Sigmoid colon (tissue), 7 donors: Measurements from ENCODE around the gene METAP2. TPM values are rescaled to one million over a fixed set of nuclear protein-coding genes. Genes with fewer than 3 reads are reported as not detected.

Experiments
- DNase-seq: peaks from one replicate; pipeline ENCODE4 v3.0.0-alpha.2; 2019
- H3K27ac ChIP-seq, 4 donors: fragments of 200-600 bp; sonication (generic); one replicate each; pipeline ENCODE4 v1.5.1; 2016 to 2019; ENCODE audit warnings: mild to moderate bottlenecking in 1 of 4
- H3K27me3 ChIP-seq, 3 donors: fragments of 200-600 bp; sonication (generic); one replicate each; pipeline ENCODE4 v1.5.1; 2019; ENCODE audit warnings: mild to moderate bottlenecking in 1 of 3
- H3K36me3 ChIP-seq, 4 donors: fragments of 200-600 bp; sonication (generic); one replicate each; pipeline ENCODE4 v1.5.1; 2016 to 2019
- H3K4me1 ChIP-seq, 4 donors: fragments of 200-600 bp; sonication (generic); one replicate each; pipeline ENCODE4 v1.5.1; 2017 to 2019
- H3K4me3 ChIP-seq, 4 donors: fragments of 200-600 bp; sonication (generic); one replicate each; pipeline ENCODE4 v1.5.1; 2017 to 2019; ENCODE audit warnings: mild to moderate bottlenecking in 2 of 4, moderate library complexity in 1 of 4
- H3K9me3 ChIP-seq, 4 donors: fragments of 200-600 bp in 3 of 4; sonication (generic) in 3 of 4; one replicate each; pipeline versions ENCODE4 v1.5.1 to v1.6.1; 2013 to 2019
- CTCF ChIP-seq, 4 experiments: fragments of 450-650 bp in 3 of 4; fragments of 200-600 bp in 1 of 4; IDR thresholded peaks; one replicate each; pipeline ENCODE4 v1.5.1; 2016 to 2019; ENCODE audit warnings: antibody characterized with exemption in 4 of 4, mild to moderate bottlenecking in 3 of 4, moderate library complexity in 2 of 4
- EP300 ChIP-seq, 4 donors: sonication (generic); formaldehyde crosslinking; IDR thresholded peaks; one replicate each; pipeline ENCODE4 v1.6.1; 2017; ENCODE audit warnings: antibody characterized with exemption in 4 of 4
- POLR2A ChIP-seq, 2 donors: fragments of 450-650 bp; IDR thresholded peaks; one replicate each; pipeline ENCODE4 v1.6.1; 2016; ENCODE audit warnings: antibody characterized with exemption in 2 of 2, mild to moderate bottlenecking in 2 of 2, moderate library complexity in 2 of 2
- POLR2AphosphoS5 ChIP-seq, 4 donors: sonication (generic); formaldehyde crosslinking; IDR thresholded peaks; one replicate each; pipeline ENCODE4 v1.6.1; 2017; ENCODE audit warnings: antibody characterized with exemption in 4 of 4
- WGBS, 2 donors: extraction: QIAGEN DNeasy Blood & Tissue Kit; methylation state at CpG; one replicate each; pipeline ENCODE4 v1.1.7; 2013; 5-methylcytosine and 5-hydroxymethylcytosine counted together
- intact Hi-C: fragments of 100-400 bp; cut with DNase I; formaldehyde crosslinking; loops from one replicate; pipeline ENCODE4 v1.15.1; 2023
- polyA plus RNA-seq, 3 donors: library from polyadenylated mRNA; stranded (reverse); fragments of 200-250 nt; gene quantifications; one replicate each; pipeline ENCODE4 v1.2.3, GENCODE V29; 2013
- total RNA-seq, 4 donors: library from RNA; depleted of rRNA; stranded (reverse); fragments of >200 nt; gene quantifications; one replicate each; pipeline ENCODE4 v1.1.0, GENCODE V29; 2016
- donor health status: healthy with polysubstance abuse.
- donor health status: Bipolar disorder and iron deficiency.
- donor health status: healthy.

Gene METAP2
- total and polyA plus RNA-seq, 7 donors: 45.6 to 152 (median 75.1) TPM

GRCh38 chr12:95505039-95505438, 31.1 kb downstream of the METAP2 start:
- DNase-seq: no peak
- no peak for TF ChIP-seq CTCF (IDR thresholded peaks at IDR 0.05)
- no peak for TF ChIP-seq EP300 (IDR thresholded peaks at IDR 0.05)
- TF ChIP-seq POLR2AphosphoS5 (IDR thresholded peaks at IDR 0.05): no peak
- no peak for TF ChIP-seq POLR2A (IDR thresholded peaks at IDR 0.05)
- intact Hi-C loops: no loop called here
- Histone ChIP-seq H3K27ac (no peak overlapping the region), H3K27me3 (no peaks in the 10 kb centered on the region), H3K4me3 (no peak overlapping the region), H3K4me1 (peaks cover 0 to 16% (median 1%) of the 10 kb centered on the region in 4 donors), H3K36me3 (peaks cover 22 to 83% (median 26%) of the 10 kb centered on the region in 4 donors), H3K9me3 (no peaks in the 10 kb centered on the region)
- WGBS, 2 donors: 91 to 96% methylated on average over 5 of the region's 5 CpGs

- peaks cover 24 to 89% (median 28%) of the 10 kb centered on the region in 4 donors for H3K36me3 ChIP-seq
- H3K27ac ChIP-seq: no peak overlapping the region
- no peaks in the 10 kb centered on the region for H3K9me3 ChIP-seq
- 92% methylated on average over 10 of the region's 10 CpGs for WGBS, 2 donors
- TF ChIP-seq CTCF (IDR thresholded peaks at IDR 0.05): no peak
- TF ChIP-seq POLR2A (IDR thresholded peaks at IDR 0.05): no peak
- TF ChIP-seq EP300 (IDR thresholded peaks at IDR 0.05): no peak
- no peak for TF ChIP-seq POLR2AphosphoS5 (IDR thresholded peaks at IDR 0.05)
- intact Hi-C loops: no loop called here
- H3K4me3 ChIP-seq: no peak overlapping the region
- no peaks in the 10 kb centered on the region for H3K27me3 ChIP-seq
- no peak for DNase-seq
- peaks cover 0 to 16% (median 1%) of the 10 kb centered on the region in 4 donors for H3K4me1 ChIP-seq
These were observed 33.0 kb downstream of the METAP2 start for GRCh38 chr12:95506707-95507523.

- intact Hi-C loops: no loop called here
- Histone ChIP-seq H3K9me3 (no peaks in the 10 kb centered on the region), H3K36me3 (peaks cover 16 to 100% (median 38%) of the 10 kb centered on the region in 4 donors), H3K4me3 (no peak overlapping the region), H3K27ac (no peak overlapping the region), H3K27me3 (no peaks in the 10 kb centered on the region), H3K4me1 (peaks cover 0 to 16% (median 1%) of the 10 kb centered on the region in 4 donors)
- TF ChIP-seq EP300 (IDR thresholded peaks at IDR 0.05) (no peak), POLR2AphosphoS5 (IDR thresholded peaks at IDR 0.05) (no peak), POLR2A (IDR thresholded peaks at IDR 0.05) (no peak), CTCF (IDR thresholded peaks at IDR 0.05) (no peak)
- no peak for DNase-seq
- WGBS, 2 donors: 85 to 91% methylated on average over 3 of the region's 3 CpGs
These were observed 35.3 kb downstream of the METAP2 start for GRCh38 chr12:95509300-95509699.

GRCh38 chr12:95511977-95512376, 38.0 kb downstream of the METAP2 start:
- no peak for TF ChIP-seq POLR2A (IDR thresholded peaks at IDR 0.05)
- TF ChIP-seq POLR2AphosphoS5 (IDR thresholded peaks at IDR 0.05): no peak
- TF ChIP-seq EP300 (IDR thresholded peaks at IDR 0.05): no peak
- TF ChIP-seq CTCF (IDR thresholded peaks at IDR 0.05): no peak
- peaks cover 0 to 84% (median 23%) of the 10 kb centered on the region in 4 donors for H3K36me3 ChIP-seq
- no peak for DNase-seq
- H3K27ac ChIP-seq: no peak overlapping the region
- no peaks in the 10 kb centered on the region for H3K27me3 ChIP-seq
- WGBS, 2 donors: 99 to 100% methylated on average over 1 of the region's 1 CpG
- H3K4me3 ChIP-seq: no peak overlapping the region
- no peaks in the 10 kb centered on the region for H3K9me3 ChIP-seq
- H3K4me1 ChIP-seq: peaks cover 0 to 16% (median 1%) of the 10 kb centered on the region in 4 donors
- intact Hi-C loops: no loop called here
